Neuronal stem cell (in vitro differentiated cells): ENCODE results near the gene RSPH6A.
A peak's percentile ranks its signal among the peaks of the same experiment; 100 is the strongest.

Experiments used
- DNase-seq: peaks from one replicate; pipeline ENCODE4 v3.0.0-alpha.2; 2013; ENCODE audit warnings: low spot score
- H2AFZ ChIP-seq: one replicate; pipeline ENCODE4 v1.6.1; 2013; ENCODE audit warnings: mild to moderate bottlenecking, low read length, inconsistent platforms
- H2AK5ac ChIP-seq: 2 replicates; pipeline ENCODE4 v1.6.1; 2013; ENCODE audit warnings: low read depth, mild to moderate bottlenecking, inconsistent platforms, low read length, moderate library complexity, mixed read lengths
- H2BK120ac ChIP-seq: 2 replicates; pipeline ENCODE4 v1.6.1; 2013; ENCODE audit warnings: low read depth, mild to moderate bottlenecking, inconsistent platforms, low read length, moderate library complexity, mixed read lengths
- H2BK12ac ChIP-seq: one replicate; pipeline ENCODE4 v1.6.1; 2013; ENCODE audit warnings: low read length, inconsistent platforms
- H2BK15ac ChIP-seq: 2 replicates; pipeline ENCODE4 v1.6.1; 2013; ENCODE audit warnings: mild to moderate bottlenecking, low read length, inconsistent platforms, mixed read lengths
- H2BK5ac ChIP-seq: one replicate; pipeline ENCODE4 v1.6.1; 2013; ENCODE audit warnings: inconsistent platforms, mild to moderate bottlenecking, low read length, moderate library complexity
- H3K14ac ChIP-seq: one replicate; pipeline ENCODE4 v1.6.1; 2013; ENCODE audit warnings: low read length, inconsistent platforms
- H3K18ac ChIP-seq: 2 replicates; pipeline ENCODE4 v1.6.1; 2013; ENCODE audit warnings: low read length, inconsistent platforms
- H3K23ac ChIP-seq: 2 replicates; pipeline ENCODE4 v1.6.1; 2013; ENCODE audit warnings: low read depth, mild to moderate bottlenecking, mixed read lengths, low read length, inconsistent platforms; ENCODE audit not compliant: poor library complexity
- H3K27ac ChIP-seq: replicated peaks from 3 replicates; pipeline ENCODE4 v1.5.1; 2013; ENCODE audit warnings: low read length, inconsistent platforms
- H3K27me3 ChIP-seq, 3 experiments: 2 replicates each; pipeline ENCODE4 v1.6.1; 2013; ENCODE audit warnings: low read length in 3 of 3, mild to moderate bottlenecking in 2 of 3, inconsistent platforms in 1 of 3, low read depth in 1 of 3, mixed read lengths in 1 of 3, moderate library complexity in 1 of 3; ENCODE audit not compliant: control insufficient read depth in 3 of 3, insufficient read depth in 3 of 3
- H3K36me3 ChIP-seq, 2 donors: replicated peaks in 1 of 2; 2 replicates each; pipeline ENCODE4 v1.6.1; 2013; ENCODE audit warnings: low read length in 2 of 2; ENCODE audit not compliant: control insufficient read depth in 2 of 2, insufficient read depth in 2 of 2
- H3K4ac ChIP-seq: 2 replicates; pipeline ENCODE4 v1.6.1; 2013; ENCODE audit warnings: inconsistent platforms, mild to moderate bottlenecking, low read length, moderate library complexity
- H3K4me1 ChIP-seq, 2 donors: 1 replicate in 1 of 2; 2 replicates in 1 of 2; pipeline ENCODE4 v1.6.1; 2013; ENCODE audit warnings: low read length in 2 of 2, low read depth in 1 of 2; ENCODE audit not compliant: control insufficient read depth in 2 of 2, insufficient read depth in 1 of 2
- H3K4me2 ChIP-seq: one replicate; pipeline ENCODE4 v1.6.1; 2013; ENCODE audit warnings: mild to moderate bottlenecking, low read length, inconsistent platforms; ENCODE audit not compliant: insufficient read depth, poor library complexity, severe bottlenecking
- H3K4me3 ChIP-seq, 2 donors: 2 replicates each; pipeline ENCODE4 v1.5.1; 2013; ENCODE audit warnings: low read length in 2 of 2, mild to moderate bottlenecking in 2 of 2, inconsistent platforms in 1 of 2, moderate library complexity in 1 of 2
- H3K79me1 ChIP-seq: one replicate; pipeline ENCODE4 v1.6.1; 2013; ENCODE audit warnings: low read depth, mild to moderate bottlenecking, inconsistent platforms, low read length, moderate library complexity
- H3K9ac ChIP-seq: one replicate; pipeline ENCODE4 v1.6.1; 2013; ENCODE audit warnings: mild to moderate bottlenecking, low read depth, low read length, inconsistent platforms; ENCODE audit not compliant: poor library complexity
- H3K9me3 ChIP-seq, 2 donors: replicated peaks in 1 of 2; 2 replicates each; pipeline versions ENCODE3 to v1.6.1; 2013; ENCODE audit warnings: low read length in 2 of 2, mild to moderate bottlenecking in 2 of 2, inconsistent platforms in 1 of 2, low read depth in 1 of 2, mixed read lengths in 1 of 2, moderate library complexity in 1 of 2; ENCODE audit not compliant: control insufficient read depth in 2 of 2, insufficient read depth in 1 of 2
- H4K8ac ChIP-seq: one replicate; pipeline ENCODE4 v1.6.1; 2013; ENCODE audit warnings: low read depth, mild to moderate bottlenecking, inconsistent platforms, low read length, moderate library complexity
- H4K91ac ChIP-seq: one replicate; pipeline ENCODE4 v1.6.1; 2013; ENCODE audit warnings: low read length, low read depth, mild to moderate bottlenecking, inconsistent platforms; ENCODE audit not compliant: poor library complexity
- WGBS, 2 donors: extraction: QIAGEN DNeasy Blood & Tissue Kit; methylation state at CpG; one replicate each; pipeline ENCODE4 v1.1.7; 2013; ENCODE audit warnings: missing lambda C conversion rate in 2 of 2, mixed read lengths in 1 of 2; ENCODE audit not compliant: insufficient read length in 2 of 2, insufficient replicate concordance in 1 of 2; ENCODE audit errors: extremely low coverage in 2 of 2; 5-methylcytosine and 5-hydroxymethylcytosine counted together

The RSPH6A gene

DNA sequence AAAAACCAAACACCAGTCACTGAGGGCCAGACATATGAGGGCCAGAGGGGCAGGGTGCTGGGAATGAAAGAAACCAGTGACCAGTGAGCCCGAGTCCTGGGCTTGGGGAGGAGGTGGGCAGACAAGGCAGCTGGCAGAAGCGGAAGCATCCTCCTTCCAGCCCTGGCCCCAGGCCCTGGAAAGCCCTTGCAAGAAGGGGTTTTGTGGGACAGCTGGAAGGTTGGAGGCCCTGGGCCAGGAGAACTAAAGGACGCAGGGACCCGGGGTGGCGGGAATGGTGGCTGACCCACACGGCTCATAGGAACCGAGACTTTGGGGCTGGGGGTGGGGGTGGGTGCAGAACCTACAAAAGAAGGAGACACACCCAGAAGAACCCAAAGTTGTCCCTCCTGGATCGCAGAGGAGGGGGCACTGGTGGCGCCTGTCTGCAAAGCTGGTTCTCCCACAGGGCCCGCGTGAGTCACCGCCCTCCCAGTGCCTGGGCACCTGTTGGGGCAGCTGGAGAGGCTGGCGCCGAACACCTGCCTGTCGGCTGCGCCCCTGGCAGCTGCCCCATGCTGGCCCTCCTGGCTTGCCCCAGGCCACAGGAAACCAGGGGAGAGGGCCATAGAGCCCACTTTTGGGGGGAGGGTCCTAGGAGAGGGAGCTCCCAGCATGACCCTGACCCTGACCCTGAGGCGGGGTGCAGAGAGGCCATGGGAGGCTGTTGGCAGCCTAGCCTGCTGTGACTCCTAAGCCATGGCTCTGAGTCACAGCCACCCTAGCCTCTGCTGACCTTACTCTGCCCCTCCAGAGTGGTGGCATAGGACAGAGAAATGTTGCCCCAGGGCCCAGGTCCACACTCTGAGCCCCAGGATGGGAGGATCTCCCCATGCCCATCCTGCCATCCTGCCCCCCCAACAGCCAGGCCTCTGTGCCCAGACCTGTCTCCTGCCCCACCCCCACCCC is 33.6 kb downstream of the RSPH6A start:
- H3K4ac ChIP-seq: no peak overlapping the region
- no peak overlapping the region for H2BK15ac ChIP-seq
- no peak overlapping the region for H3K4me2 ChIP-seq
- H3K27ac ChIP-seq: no peak overlapping the region
- peaks cover 19 to 24% of the 10 kb centered on the region in 2 donors for H3K4me1 ChIP-seq
- no peak for DNase-seq
- H2AFZ ChIP-seq: no peak overlapping the region
- WGBS, 2 donors: no CpG with 5 or more reads among the region's 17 CpGs
- no peak overlapping the region for H4K8ac ChIP-seq
- peaks cover 6% of the 10 kb centered on the region for H3K79me1 ChIP-seq
- H2AK5ac ChIP-seq: peak overlapping the region; percentile 88
- H3K36me3 ChIP-seq: peaks cover 37 to 69% of the 10 kb centered on the region in 2 donors
- no peak overlapping the region for H3K4me3 ChIP-seq
- no peak overlapping the region for H3K23ac ChIP-seq
- peak overlapping the region; percentile 85 for H3K18ac ChIP-seq
- peaks cover 0 to 6% (median 0%) of the 10 kb centered on the region in 3 experiments for H3K27me3 ChIP-seq
- H4K91ac ChIP-seq: no peak overlapping the region
- H2BK5ac ChIP-seq: no peak overlapping the region
- H2BK120ac ChIP-seq: no peak overlapping the region
- no peak overlapping the region for H3K9ac ChIP-seq
- H3K14ac ChIP-seq: no peak overlapping the region
- no peaks in the 10 kb centered on the region for H3K9me3 ChIP-seq
- no peak overlapping the region for H2BK12ac ChIP-seq

DNA sequence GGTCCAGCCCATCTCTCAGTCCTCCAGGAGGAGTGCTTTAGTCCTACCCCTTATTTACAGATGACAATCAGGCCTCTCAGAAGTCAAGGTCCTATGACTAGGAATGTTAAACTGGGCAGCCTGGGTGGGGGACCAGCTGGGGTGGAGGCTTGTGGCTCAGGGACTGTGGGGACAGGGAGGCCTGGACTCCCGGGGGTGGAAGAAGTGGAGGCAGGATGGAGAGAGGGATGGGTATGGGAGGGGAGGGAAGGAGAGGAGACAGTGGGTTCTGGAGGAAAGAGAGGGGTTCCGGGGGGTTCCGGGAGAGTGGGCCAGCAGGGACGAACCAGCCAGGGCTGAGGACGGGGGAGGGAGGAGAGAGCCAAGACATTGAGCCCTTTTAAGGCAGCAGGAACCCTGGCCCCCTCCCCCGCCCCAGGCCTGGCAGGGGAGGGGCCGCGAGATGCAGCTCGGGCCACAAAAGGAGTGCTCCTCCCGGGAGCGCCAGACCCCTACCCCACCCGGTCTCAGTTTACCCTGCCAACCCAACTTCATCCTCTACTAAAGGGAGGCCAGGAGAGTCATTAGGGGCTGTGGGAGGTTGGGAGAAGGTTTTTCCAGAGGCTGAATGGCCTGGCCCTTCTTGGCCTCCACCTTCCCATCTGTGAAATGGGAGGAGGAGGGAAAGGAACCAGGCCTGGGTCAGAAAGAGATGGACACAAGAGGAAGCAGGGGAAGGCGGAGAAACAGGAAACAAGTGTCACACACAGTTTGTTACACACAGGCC is 34.5 kb downstream of the RSPH6A start:
- Histone ChIP-seq H3K23ac (no peak overlapping the region), H2BK120ac (no peak overlapping the region), H3K4me3 (no peak overlapping the region), H3K27me3 (peaks cover 0 to 6% (median 0%) of the 10 kb centered on the region in 3 experiments), H2BK5ac (no peak overlapping the region), H3K79me1 (peaks cover 2% of the 10 kb centered on the region), H4K8ac (no peak overlapping the region), H4K91ac (no peak overlapping the region), H3K4ac (no peak overlapping the region), H3K9me3 (no peaks in the 10 kb centered on the region), H2AK5ac (peak overlapping the region; percentile 40), H3K4me2 (no peak overlapping the region), H3K14ac (no peak overlapping the region), H3K9ac (peak overlapping the region; percentile 9), H3K4me1 (peaks cover 19 to 24% of the 10 kb centered on the region in 2 donors), H2AFZ (no peak overlapping the region), H3K27ac (no peak overlapping the region), H3K36me3 (peaks cover 28 to 63% of the 10 kb centered on the region in 2 donors), H2BK12ac (no peak overlapping the region), H3K18ac (no peak overlapping the region), H2BK15ac (no peak overlapping the region)
- DNase-seq: no peak
- WGBS, 2 donors: no CpG with 5 or more reads among the region's 13 CpGs

DNA sequence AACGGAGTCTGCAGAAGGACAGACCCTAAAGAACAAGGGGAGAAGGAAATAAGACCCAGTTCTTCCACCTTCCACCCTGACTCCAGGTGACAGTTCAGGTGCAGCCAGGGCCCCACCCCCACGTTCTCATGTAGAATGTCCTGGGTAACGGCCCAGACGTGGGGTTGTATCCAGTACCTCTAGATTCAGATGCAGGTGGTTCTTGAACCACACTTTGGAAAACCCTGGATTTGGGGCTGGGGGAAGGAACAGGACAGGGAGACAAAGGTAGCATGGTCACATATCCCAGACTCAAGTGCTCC is 35.0 kb downstream of the RSPH6A start:
- no peak overlapping the region for H3K4me3 ChIP-seq

More for the DNA sequence above, 35.0 kb downstream of the RSPH6A start:
- H2BK5ac ChIP-seq: peak overlapping the region; percentile 2
- H4K91ac ChIP-seq: no peak overlapping the region
- peak overlapping the region; percentile 79 for H2AK5ac ChIP-seq
- no peak overlapping the region for H3K14ac ChIP-seq
- H2BK15ac ChIP-seq: peak overlapping the region; percentile 68
- WGBS, 2 donors: no CpG with 5 or more reads among the region's 4 CpGs
- peaks cover 19 to 24% of the 10 kb centered on the region in 2 donors for H3K4me1 ChIP-seq
- H2AFZ ChIP-seq: no peak overlapping the region
- peaks cover 0 to 6% (median 0%) of the 10 kb centered on the region in 3 experiments for H3K27me3 ChIP-seq
- peaks cover 23 to 58% of the 10 kb centered on the region in 2 donors for H3K36me3 ChIP-seq
- H3K9me3 ChIP-seq: no peaks in the 10 kb centered on the region
- H3K27ac ChIP-seq: no peak overlapping the region
- H3K4me2 ChIP-seq: peak overlapping the region; percentile 83
- no peak overlapping the region for H2BK120ac ChIP-seq
- H3K79me1 ChIP-seq: peaks cover 2% of the 10 kb centered on the region
- H2BK12ac ChIP-seq: no peak overlapping the region
- DNase-seq: no peak
- no peak overlapping the region for H3K23ac ChIP-seq
- H3K4ac ChIP-seq: no peak overlapping the region
- peak overlapping the region; percentile 78 for H4K8ac ChIP-seq
- no peak overlapping the region for H3K9ac ChIP-seq
- H3K18ac ChIP-seq: peak overlapping the region; percentile 55
